K562 (cell line): ENCODE results near the gene UBE2S. TPM values are rescaled to one million over a fixed set of nuclear protein-coding genes. Genes with fewer than 3 reads are reported as not detected.

Experiments used
- CTBP1 ChIP-seq: fragments of 450-650 bp; IDR thresholded peaks from 2 replicates; pipeline ENCODE4 v1.6.1; 2016; ENCODE audit warnings: borderline replicate concordance
- EGR1 ChIP-seq: fragments of 450-650 bp; conservative IDR thresholded peaks from 2 replicates; pipeline ENCODE4 v1.6.1; 2017; ENCODE audit warnings: mild to moderate bottlenecking
- FOXK2 ChIP-seq, 2 experiments: fragments of 450-650 bp; IDR thresholded peaks in 1 of 2; conservative IDR thresholded peaks in 1 of 2; 2 replicates each; pipeline ENCODE4 v1.6.1; 2016; ENCODE audit warnings: low read depth in 2 of 2, mild to moderate bottlenecking in 1 of 2
- HDAC3 ChIP-seq: fragments of 450-650 bp; IDR thresholded peaks from 2 replicates; pipeline ENCODE4 v1.6.1; 2018; ENCODE audit warnings: borderline replicate concordance, mild to moderate bottlenecking, moderate library complexity; ENCODE audit not compliant: partially characterized antibody
- NFE2L1 ChIP-seq: fragments of 450-650 bp; IDR thresholded peaks from 2 replicates; pipeline ENCODE4 v1.6.1; 2016; ENCODE audit warnings: missing genetic modification characterization, low read depth, mild to moderate bottlenecking, missing compliant biosample characterization, moderate library complexity, borderline replicate concordance
- PHB2 ChIP-seq: fragments of 450-650 bp; IDR thresholded peaks from 2 replicates; pipeline ENCODE4 v1.6.1; 2017; ENCODE audit warnings: low read depth
- PHF20 ChIP-seq: fragments of 450-650 bp; IDR thresholded peaks from 2 replicates; pipeline ENCODE4 v1.6.1; 2018; ENCODE audit not compliant: partially characterized antibody
- PHF21A ChIP-seq: fragments of 450-650 bp; IDR thresholded peaks from 2 replicates; pipeline ENCODE4 v1.6.1; 2017; ENCODE audit warnings: low read depth, borderline replicate concordance
- POLR2B ChIP-seq: fragments of 450-650 bp; IDR thresholded peaks from 2 replicates; pipeline ENCODE4 v1.6.1; 2018; ENCODE audit warnings: low read depth; ENCODE audit not compliant: partially characterized antibody
- SIX5 ChIP-seq, 2 experiments: IDR thresholded peaks; 2 replicates each; pipeline ENCODE4 v1.6.1; 2011; ENCODE audit warnings: low read length in 2 of 2, borderline replicate concordance in 1 of 2, low read depth in 1 of 2, mild to moderate bottlenecking in 1 of 2, moderate library complexity in 1 of 2; ENCODE audit not compliant: insufficient read depth in 1 of 2
- ZBED1 ChIP-seq: IDR thresholded peaks from 2 replicates; pipeline ENCODE4 v1.6.1; 2014
- ZKSCAN8 ChIP-seq: fragments of 200-800 bp; sonication (Bioruptor generic); IDR thresholded peaks from 2 replicates; pipeline ENCODE4 v1.6.1; 2016; ENCODE audit warnings: missing genetic modification characterization, missing compliant biosample characterization
- ZNF165 ChIP-seq: fragments of 250-450 bp; sonication (Bioruptor Pico); IDR thresholded peaks from 2 replicates; pipeline ENCODE4 v1.4.0; 2020; ENCODE audit warnings: borderline replicate concordance
- ZNF239 ChIP-seq: fragments of 250-450 bp; sonication (Bioruptor Pico); IDR thresholded peaks from 2 replicates; pipeline ENCODE4 v1.4.0; 2020; ENCODE audit warnings: mild to moderate bottlenecking
- ZNF431 ChIP-seq: sonication (generic); formaldehyde crosslinking; IDR thresholded peaks from 2 replicates; pipeline ENCODE4 v1.8.0; 2022; ENCODE audit warnings: mild to moderate bottlenecking, missing genetic modification reagents
- ZNF764 ChIP-seq: fragments of 250-450 bp; sonication (Bioruptor Pico); IDR thresholded peaks from 2 replicates; pipeline ENCODE4 v1.4.0; 2020; ENCODE audit warnings: low read depth, mild to moderate bottlenecking, moderate library complexity
- ZNF780A ChIP-seq: fragments of 250-450 bp; sonication (Bioruptor Pico); IDR thresholded peaks from 2 replicates; pipeline ENCODE4 v1.5.0; 2021; ENCODE audit warnings: mild to moderate bottlenecking
- polyA plus RNA-seq, 8 experiments: library from polyadenylated mRNA; depleted of rRNA in 4 of 8; stranded (reverse) in 5 of 8; unstranded in 3 of 8; fragments of >200 nt; fragmentation: Nextera tagmentation in 2 of 8; fragmentation: Illumina TruSeq in 1 of 8; extraction: Ambion mirVana in 2 of 8; extraction: Trizol in 1 of 8; gene quantifications; 2 replicates each; pipeline versions ENCODE4 v1.2.1 to v1.2.3, GENCODE V29; 2011 to 2014; ENCODE audit warnings: inconsistent platforms in 1 of 8, missing spikeins in 1 of 8
- total RNA-seq, 7 experiments: library from RNA; depleted of rRNA in 6 of 7; stranded (reverse); fragments of >200 nt in 6 of 7; fragmentation: Illumina TruSeq in 2 of 7; extraction: Trizol in 2 of 7; gene quantifications; 2 replicates each; pipeline versions ENCODE4 v1.2.1 to v1.2.3, GENCODE V29; 2011 to 2021; ENCODE audit warnings: low replicate concordance in 1 of 7
- TF ChIP-seq, protein P1 (sequence below): IDR thresholded peaks from 3 replicates; pipeline ENCODE4 v1.6.1; 2011; ENCODE audit warnings: borderline replicate concordance, mild to moderate bottlenecking, moderate library complexity; ENCODE audit not compliant: insufficient read length; ENCODE audit errors: extremely low read depth
- TF ChIP-seq, protein P2 (sequence below): fragments of 450-650 bp; formaldehyde crosslinking; IDR thresholded peaks from 2 replicates; pipeline ENCODE4 v1.4.0; 2020; ENCODE audit warnings: mild to moderate bottlenecking
- TF ChIP-seq, protein P3 (sequence below): sonication (generic); formaldehyde crosslinking; IDR thresholded peaks from 2 replicates; pipeline ENCODE4 v1.8.0; 2022; ENCODE audit warnings: mild to moderate bottlenecking, low read depth, missing genetic modification reagents
- TF ChIP-seq, protein P4 (sequence below): fragments of 200-400 bp; formaldehyde crosslinking; IDR thresholded peaks from 2 replicates; pipeline ENCODE4 v1.6.1; 2017; ENCODE audit warnings: mild to moderate bottlenecking, low read depth, low read length, moderate library complexity

Gene UBE2S
- total and polyA plus RNA-seq, 9 of the 15 experiments (the other 6 are each of a cell fraction or from before 2014, with no cell fraction given) = 1.5 to 1,305 (median 157) TPM

DNA sequence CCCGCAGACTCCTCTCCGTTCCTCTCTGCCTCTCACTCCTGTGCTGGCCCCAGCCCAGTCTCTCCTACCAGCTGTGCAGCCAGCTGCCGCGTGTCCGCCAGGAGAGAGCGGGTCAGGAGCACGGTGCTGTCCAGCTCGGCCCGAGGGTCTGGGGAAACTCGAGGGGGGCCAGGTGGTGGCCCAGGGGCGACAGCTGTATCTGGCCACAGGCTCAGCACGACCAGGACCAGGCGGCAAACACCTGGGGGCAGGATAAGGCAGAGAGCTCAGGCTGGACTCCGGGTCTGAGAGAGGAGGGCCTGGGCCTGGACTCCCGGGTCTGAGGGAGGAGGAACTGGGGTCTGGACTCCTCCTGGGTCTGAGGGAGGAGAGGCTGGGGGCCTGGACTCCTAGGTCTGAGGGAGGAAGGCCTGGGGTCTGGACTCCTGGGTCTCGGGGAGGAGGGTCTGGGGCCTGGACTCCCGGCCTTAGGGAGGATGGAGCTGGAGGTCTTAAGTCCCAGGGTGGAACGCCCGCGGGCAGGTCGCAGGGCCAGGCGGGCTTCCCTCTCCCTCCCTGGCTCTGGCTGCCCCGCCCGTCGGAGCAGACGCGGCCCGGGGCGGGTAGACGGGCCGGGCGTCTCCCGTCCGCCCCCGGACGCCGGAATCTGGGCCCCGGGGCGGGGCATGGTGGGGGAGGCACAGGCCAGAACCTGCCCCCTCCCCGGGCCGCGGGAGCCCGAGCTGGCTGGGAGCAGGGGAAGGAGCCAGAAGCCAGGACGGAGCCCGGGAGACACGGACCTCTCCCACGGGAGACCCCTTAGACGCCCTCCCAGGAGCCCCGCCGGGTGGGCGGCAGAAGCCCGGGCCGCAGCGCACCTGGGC lies 38.7 kb downstream of the UBE2S start (continued):
- TF ChIP-seq ZNF431 (CRISPR knock-in tag) (no peak), ZNF165 (no peak), ZNF764 (no peak), NFE2L1 (no peak), ZBED1 (no peak), HDAC3 (no peak), SIX5 (IDR thresholded peaks at IDR 0.05; ENCODE audit: borderline replicate concordance in 1 of 2, insufficient read depth in 1 of 2, low read depth in 1 of 2, low read length in 2 of 2) (no peak), ZNF239 (no peak), FOXK2 (conservative IDR thresholded peaks at IDR 0.05 in 1 of 2, IDR thresholded peaks at IDR 0.05 in 1 of 2; ENCODE audit: low read depth in 2 of 2) (no peak), ZNF780A (no peak), PHF20 (no peak), PHB2 (no peak), PHF21A (0 out of 2 replicates have a peak, but pooled peaks have one; percentile 25), EGR1 (peak; percentile 95), CTBP1 (peak; percentile 17; the same call in 1 of the 2 replicates), ZKSCAN8 (CRISPR knock-in tag) (no peak), POLR2B (no peak)
- TF ChIP-seq, protein P1, sequence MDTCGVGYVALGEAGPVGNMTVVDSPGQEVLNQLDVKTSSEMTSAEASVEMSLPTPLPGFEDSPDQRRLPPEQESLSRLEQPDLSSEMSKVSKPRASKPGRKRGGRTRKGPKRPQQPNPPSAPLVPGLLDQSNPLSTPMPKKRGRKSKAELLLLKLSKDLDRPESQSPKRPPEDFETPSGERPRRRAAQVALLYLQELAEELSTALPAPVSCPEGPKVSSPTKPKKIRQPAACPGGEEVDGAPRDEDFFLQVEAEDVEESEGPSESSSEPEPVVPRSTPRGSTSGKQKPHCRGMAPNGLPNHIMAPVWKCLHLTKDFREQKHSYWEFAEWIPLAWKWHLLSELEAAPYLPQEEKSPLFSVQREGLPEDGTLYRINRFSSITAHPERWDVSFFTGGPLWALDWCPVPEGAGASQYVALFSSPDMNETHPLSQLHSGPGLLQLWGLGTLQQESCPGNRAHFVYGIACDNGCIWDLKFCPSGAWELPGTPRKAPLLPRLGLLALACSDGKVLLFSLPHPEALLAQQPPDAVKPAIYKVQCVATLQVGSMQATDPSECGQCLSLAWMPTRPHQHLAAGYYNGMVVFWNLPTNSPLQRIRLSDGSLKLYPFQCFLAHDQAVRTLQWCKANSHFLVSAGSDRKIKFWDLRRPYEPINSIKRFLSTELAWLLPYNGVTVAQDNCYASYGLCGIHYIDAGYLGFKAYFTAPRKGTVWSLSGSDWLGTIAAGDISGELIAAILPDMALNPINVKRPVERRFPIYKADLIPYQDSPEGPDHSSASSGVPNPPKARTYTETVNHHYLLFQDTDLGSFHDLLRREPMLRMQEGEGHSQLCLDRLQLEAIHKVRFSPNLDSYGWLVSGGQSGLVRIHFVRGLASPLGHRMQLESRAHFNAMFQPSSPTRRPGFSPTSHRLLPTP = no peak
- TF ChIP-seq, protein P2, sequence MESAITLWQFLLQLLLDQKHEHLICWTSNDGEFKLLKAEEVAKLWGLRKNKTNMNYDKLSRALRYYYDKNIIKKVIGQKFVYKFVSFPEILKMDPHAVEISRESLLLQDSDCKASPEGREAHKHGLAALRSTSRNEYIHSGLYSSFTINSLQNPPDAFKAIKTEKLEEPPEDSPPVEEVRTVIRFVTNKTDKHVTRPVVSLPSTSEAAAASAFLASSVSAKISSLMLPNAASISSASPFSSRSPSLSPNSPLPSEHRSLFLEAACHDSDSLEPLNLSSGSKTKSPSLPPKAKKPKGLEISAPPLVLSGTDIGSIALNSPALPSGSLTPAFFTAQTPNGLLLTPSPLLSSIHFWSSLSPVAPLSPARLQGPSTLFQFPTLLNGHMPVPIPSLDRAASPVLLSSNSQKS (CRISPR knock-in tag) = no peak
- TF ChIP-seq, protein P3, sequence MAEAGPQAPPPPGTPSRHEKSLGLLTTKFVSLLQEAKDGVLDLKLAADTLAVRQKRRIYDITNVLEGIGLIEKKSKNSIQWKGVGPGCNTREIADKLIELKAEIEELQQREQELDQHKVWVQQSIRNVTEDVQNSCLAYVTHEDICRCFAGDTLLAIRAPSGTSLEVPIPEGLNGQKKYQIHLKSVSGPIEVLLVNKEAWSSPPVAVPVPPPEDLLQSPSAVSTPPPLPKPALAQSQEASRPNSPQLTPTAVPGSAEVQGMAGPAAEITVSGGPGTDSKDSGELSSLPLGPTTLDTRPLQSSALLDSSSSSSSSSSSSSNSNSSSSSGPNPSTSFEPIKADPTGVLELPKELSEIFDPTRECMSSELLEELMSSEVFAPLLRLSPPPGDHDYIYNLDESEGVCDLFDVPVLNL (CRISPR knock-in tag) = no peak
- TF ChIP-seq, protein P4, sequence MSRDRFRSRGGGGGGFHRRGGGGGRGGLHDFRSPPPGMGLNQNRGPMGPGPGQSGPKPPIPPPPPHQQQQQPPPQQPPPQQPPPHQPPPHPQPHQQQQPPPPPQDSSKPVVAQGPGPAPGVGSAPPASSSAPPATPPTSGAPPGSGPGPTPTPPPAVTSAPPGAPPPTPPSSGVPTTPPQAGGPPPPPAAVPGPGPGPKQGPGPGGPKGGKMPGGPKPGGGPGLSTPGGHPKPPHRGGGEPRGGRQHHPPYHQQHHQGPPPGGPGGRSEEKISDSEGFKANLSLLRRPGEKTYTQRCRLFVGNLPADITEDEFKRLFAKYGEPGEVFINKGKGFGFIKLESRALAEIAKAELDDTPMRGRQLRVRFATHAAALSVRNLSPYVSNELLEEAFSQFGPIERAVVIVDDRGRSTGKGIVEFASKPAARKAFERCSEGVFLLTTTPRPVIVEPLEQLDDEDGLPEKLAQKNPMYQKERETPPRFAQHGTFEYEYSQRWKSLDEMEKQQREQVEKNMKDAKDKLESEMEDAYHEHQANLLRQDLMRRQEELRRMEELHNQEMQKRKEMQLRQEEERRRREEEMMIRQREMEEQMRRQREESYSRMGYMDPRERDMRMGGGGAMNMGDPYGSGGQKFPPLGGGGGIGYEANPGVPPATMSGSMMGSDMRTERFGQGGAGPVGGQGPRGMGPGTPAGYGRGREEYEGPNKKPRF = no peak
